ENCODE data around the gene TPGS1.

TPGS1 gene

DNA sequence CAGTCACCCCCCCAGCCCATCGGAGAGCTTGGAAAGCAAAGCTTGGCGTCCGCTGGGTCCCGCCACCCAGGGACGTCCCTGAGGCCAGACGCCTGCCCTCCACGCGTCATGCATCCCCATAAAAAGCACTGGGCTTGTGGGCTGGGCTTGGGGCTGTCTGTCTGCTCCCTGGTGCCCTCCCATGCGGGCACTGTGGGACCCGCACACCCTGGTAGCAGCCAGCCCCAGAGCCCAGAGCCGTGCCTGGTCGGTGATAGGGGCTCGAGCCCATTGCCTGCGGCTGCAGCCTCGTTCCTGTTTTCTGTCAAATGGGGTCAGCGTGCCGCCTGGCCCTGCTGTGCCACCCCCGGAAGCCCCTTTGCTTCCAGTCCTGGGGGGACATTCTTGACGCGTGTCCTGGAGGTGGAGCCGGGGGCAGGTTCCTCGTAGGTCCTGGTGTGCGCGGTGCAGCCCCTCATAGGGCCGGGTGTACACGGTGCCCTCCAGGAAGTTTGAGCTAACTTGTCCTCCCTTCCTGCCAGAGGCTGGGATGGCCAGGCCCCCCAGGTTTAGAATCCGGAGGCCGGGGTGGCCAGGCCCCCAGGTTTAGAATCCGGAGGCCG, 32.2 kb downstream of the TPGS1 start:
- POLR2A ChIA-PET: no interaction called here
- TF ChIP-seq CTCF (IDR thresholded peaks at IDR 0.05; ENCODE audit: control extremely low read depth, extremely low read depth, low read depth, missing control alignments): no peak

GRCh38 chr19:540867-541637, 33.8 kb downstream of the TPGS1 start:
- no peak for TF ChIP-seq CTCF (IDR thresholded peaks at IDR 0.05; ENCODE audit: control extremely low read depth, extremely low read depth, low read depth, missing control alignments)
- DNase-seq (ENCODE audit: extremely low spot score): no peak
- CTCF ChIA-PET: interaction anchor here (1.9 kb wide), 1 partner anchor 8 kb away, joined by 5 read pairs; no protein-coding TSS in a partner anchor
- POLR2A ChIA-PET: no interaction called here

More for the DNA sequence above, 32.2 kb downstream of the TPGS1 start:
- CTCF ChIA-PET: no interaction called here
- no peak for DNase-seq (ENCODE audit: extremely low spot score)

GRCh38 chr19:541699-542098, 34.4 kb downstream of the TPGS1 start:
- DNase-seq (ENCODE audit: extremely low spot score): no peak
- no peak for TF ChIP-seq CTCF (IDR thresholded peaks at IDR 0.05; ENCODE audit: control extremely low read depth, extremely low read depth, low read depth, missing control alignments)
- POLR2A ChIA-PET: interaction anchor here (1.1 kb wide), 1 partner anchor 10 kb away, joined by 3 read pairs; the partner anchor contains the start of gene CDC34
- CTCF ChIA-PET: interaction anchor here (1.5 to 1.9 kb wide), 2 partner anchors 9 to 10 kb away, joined by 4 to 5 read pairs; partner anchors contain the start of gene CDC34

DNA sequence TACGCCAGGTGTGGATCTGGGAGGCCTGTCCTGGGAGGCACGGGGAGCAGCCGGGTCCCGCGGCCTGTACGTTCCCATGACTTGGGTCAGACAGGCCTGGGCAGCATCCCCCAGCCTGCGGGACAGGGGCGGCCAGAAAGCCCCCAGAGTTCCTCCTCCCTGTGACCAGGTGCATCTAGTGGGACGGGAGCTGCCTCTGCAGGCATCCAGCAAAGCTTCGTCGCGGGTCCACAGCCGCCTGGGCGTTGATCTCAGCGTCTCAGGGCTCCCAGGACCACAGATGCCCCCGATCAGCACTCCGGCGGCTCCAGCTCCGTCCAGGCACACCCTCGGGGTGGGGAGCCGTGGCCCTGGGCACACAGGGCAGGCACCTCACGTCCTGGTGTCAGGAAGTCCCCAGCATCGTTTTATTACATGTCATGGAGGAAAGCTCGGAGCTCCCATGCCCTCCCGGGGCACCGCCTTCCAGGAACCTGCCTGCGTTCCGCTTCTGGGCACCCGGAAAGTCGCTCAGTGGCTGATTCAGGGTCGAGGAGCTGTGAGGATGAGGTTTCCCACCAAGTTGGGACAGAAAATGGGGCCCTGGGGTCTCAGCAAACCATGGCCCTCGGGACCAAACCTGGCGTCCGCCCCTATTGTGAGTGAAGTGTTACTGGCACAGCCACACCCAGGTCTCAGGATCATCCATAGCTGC, 35.0 kb downstream of the TPGS1 start:
- no peak for TF ChIP-seq CTCF (IDR thresholded peaks at IDR 0.05; ENCODE audit: control extremely low read depth, extremely low read depth, low read depth, missing control alignments)
- CTCF ChIA-PET: interaction anchor here (1.5 to 1.9 kb wide), 2 partner anchors 9 to 11 kb away, joined by 4 to 5 read pairs; partner anchors contain the start of gene CDC34
- POLR2A ChIA-PET: interaction anchor here (1.1 kb wide), 1 partner anchor 11 kb away, joined by 3 read pairs; the partner anchor contains the start of gene CDC34
- DNase-seq (ENCODE audit: extremely low spot score): no peak

GRCh38 chr19:543910-544608, 36.8 kb downstream of the TPGS1 start, which contains the start of gene GZMM:
GZMM (plus strand) TSS chr19:544053; CDS start chr19:544072, 19 bp downstream.
- CTCF ChIA-PET: no interaction called here
- POLR2A ChIA-PET: no interaction called here
- TF ChIP-seq CTCF (IDR thresholded peaks at IDR 0.05; ENCODE audit: control extremely low read depth, extremely low read depth, low read depth, missing control alignments): no peak
- no peak for DNase-seq (ENCODE audit: extremely low spot score)

DNA sequence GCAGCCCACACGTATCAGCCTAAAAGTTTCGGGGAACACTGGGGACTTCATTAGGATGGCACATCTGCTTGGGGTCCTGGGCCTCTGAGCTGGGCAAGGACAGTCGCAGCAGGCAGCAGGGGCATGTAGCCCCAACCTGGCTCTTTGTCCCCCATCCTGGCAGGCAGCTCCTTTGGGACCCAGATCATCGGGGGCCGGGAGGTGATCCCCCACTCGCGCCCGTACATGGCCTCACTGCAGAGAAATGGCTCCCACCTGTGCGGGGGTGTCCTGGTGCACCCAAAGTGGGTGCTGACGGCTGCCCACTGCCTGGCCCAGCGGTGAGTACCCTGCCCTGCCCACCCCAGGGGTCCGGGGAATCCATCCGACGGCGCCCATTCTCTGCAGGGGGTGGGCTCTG, 39.8 kb downstream of the TPGS1 start:
- CTCF ChIA-PET: no interaction called here
- POLR2A ChIA-PET: interaction anchor here (0.5 kb wide), 1 partner anchor 103 kb away, joined by 8 read pairs; no protein-coding TSS in a partner anchor
- no peak for TF ChIP-seq CTCF (IDR thresholded peaks at IDR 0.05; ENCODE audit: control extremely low read depth, extremely low read depth, low read depth, missing control alignments)
- no peak for DNase-seq (ENCODE audit: extremely low spot score)
